HCT116 (cell line): ENCODE results near the gene TBX2. TPM values are rescaled to one million over a fixed set of nuclear protein-coding genes. Genes with fewer than 3 reads are reported as not detected.
A peak's percentile ranks its signal among the peaks of the same experiment; 100 is the strongest.

Experiments
- ATAC-seq: fragments of 200-7000 bp; cut with Tn5 transposase; 2 replicates; pipeline ENCODE4 v1.9.1; 2020; ENCODE audit warnings: mild to moderate bottlenecking, moderate library complexity
- BruUV-seq: library from RNA; stranded (reverse); fragments of 400-500 nt; replicated peaks from 2 replicates; lab custom pipeline; 2021; lab: Mats Ljungman, UMichigan
- CTCF ChIA-PET: fragments of 300-600 bp; sonication (Branson Sonifier 250); formaldehyde crosslinking; loops from one replicate; lab custom pipeline; 2021; ENCODE audit warnings: antibody characterized with exemption; lab: Charles Lee
- POLR2A ChIA-PET: fragments of 300-600, 350-600 bp; sonication (Branson Sonifier 250); formaldehyde crosslinking; loops from one replicate; lab custom pipeline; 2021; ENCODE audit warnings: antibody characterized with exemption; lab: Charles Lee
- RAD21 ChIA-PET, 2 experiments: fragments of 300-600 bp; sonication (Branson Sonifier 250); formaldehyde crosslinking; loops; one replicate each; lab custom pipeline; 2023; ENCODE audit warnings: low total read pairs in 2 of 2; ENCODE audit not compliant: uncharacterized antibody in 2 of 2, unreplicated experiment in 2 of 2, low non-redundant PET in 1 of 2; lab: Charles Lee
- DNase-seq: peaks from one replicate; pipeline ENCODE4 v3.0.0-alpha.2; 2010; ENCODE audit warnings: low read depth, low spot score
- H2AFZ ChIP-seq: fragments of 200-600 bp; shearing (Covaris generic), sonication (generic); 2 replicates; pipeline ENCODE4 v1.6.1; 2017; ENCODE audit warnings: low read depth, mixed run types, mixed read lengths, antibody characterized with exemption, low read length; ENCODE audit not compliant: poor library complexity, severe bottlenecking
- H3K27ac ChIP-seq: 2 replicates; pipeline ENCODE4 v1.5.1; 2012; ENCODE audit warnings: low read depth, low read length
- H3K27me3 ChIP-seq: fragments of 200-600 bp; sonication (generic); 2 replicates; pipeline ENCODE4 v1.6.1; 2016; ENCODE audit warnings: mixed run types, low read length, mixed read lengths; ENCODE audit not compliant: insufficient read depth
- H3K36me3 ChIP-seq, 2 experiments: fragments of 200-500 bp in 1 of 2; fragments of 200-600 bp in 1 of 2; sonication (Bioruptor generic) in 1 of 2; sonication (generic) in 1 of 2; 2 replicates each; pipeline versions ENCODE4 v1.5.1 to v1.6.1; 2014 to 2016; ENCODE audit warnings: low read length in 2 of 2, inconsistent platforms in 1 of 2, mixed read lengths in 1 of 2, mixed run types in 1 of 2; ENCODE audit not compliant: insufficient read depth in 2 of 2, control insufficient read depth in 1 of 2
- H3K4me1 ChIP-seq, 2 experiments: fragments of 200-600 bp in 1 of 2; sonication (generic) in 1 of 2; 2 replicates each; pipeline versions ENCODE4 v1.5.1 to v1.6.1; 2012 to 2017; ENCODE audit warnings: low read length in 2 of 2, inconsistent platforms in 1 of 2, mild to moderate bottlenecking in 1 of 2, mixed read lengths in 1 of 2, mixed run types in 1 of 2, moderate library complexity in 1 of 2; ENCODE audit not compliant: insufficient read depth in 2 of 2, control insufficient read depth in 1 of 2
- H3K4me2 ChIP-seq: fragments of 200-600 bp; sonication (generic); 2 replicates; pipeline ENCODE4 v1.6.1; 2017; ENCODE audit warnings: mixed run types, low read length, mixed read lengths
- H3K4me3 ChIP-seq, 2 experiments: fragments of 200-600 bp in 1 of 2; sonication (generic) in 1 of 2; replicated peaks in 1 of 2; 2 replicates each; pipeline ENCODE4 v1.5.1; 2011 to 2016; ENCODE audit warnings: low read length in 2 of 2, control low read depth in 1 of 2, low read depth in 1 of 2, mild to moderate bottlenecking in 1 of 2, mixed read lengths in 1 of 2, mixed run types in 1 of 2
- H3K79me2 ChIP-seq: fragments of 200-600 bp; sonication (generic); 2 replicates; pipeline ENCODE4 v1.6.1; 2017; ENCODE audit warnings: mild to moderate bottlenecking, mixed run types, low read length, moderate library complexity, mixed read lengths; ENCODE audit not compliant: insufficient read depth
- H3K9ac ChIP-seq: fragments of 200-600 bp; sonication (generic); 2 replicates; pipeline ENCODE4 v1.6.1; 2016; ENCODE audit warnings: low read length, mixed read lengths
- H3K9me2 ChIP-seq: fragments of 200-600 bp; sonication (generic), shearing (Covaris generic); 2 replicates; pipeline ENCODE4 v1.6.1; 2017; ENCODE audit warnings: mixed run types, mild to moderate bottlenecking, moderate library complexity; ENCODE audit not compliant: insufficient read depth
- H3K9me3 ChIP-seq, 2 experiments: fragments of 200-500 bp in 1 of 2; fragments of 200-600 bp in 1 of 2; sonication (Bioruptor generic) in 1 of 2; sonication (generic) in 1 of 2; 2 replicates each; pipeline ENCODE4 v1.6.1; 2014 to 2017; ENCODE audit warnings: low read length in 2 of 2, mixed read lengths in 2 of 2, inconsistent platforms in 1 of 2, low read depth in 1 of 2, mild to moderate bottlenecking in 1 of 2, mixed run types in 1 of 2, moderate library complexity in 1 of 2; ENCODE audit not compliant: control insufficient read depth in 1 of 2, insufficient read depth in 1 of 2
- H4K20me1 ChIP-seq: fragments of 200-600 bp; sonication (generic), shearing (Covaris generic); 2 replicates; pipeline ENCODE4 v1.6.1; 2017; ENCODE audit warnings: mixed run types, mild to moderate bottlenecking, moderate library complexity; ENCODE audit not compliant: insufficient read depth
- ATF3 ChIP-seq: IDR thresholded peaks from 2 replicates; pipeline ENCODE4 v1.6.1; 2012
- CBX3 ChIP-seq: IDR thresholded peaks from 2 replicates; pipeline ENCODE4 v1.6.1; 2012; ENCODE audit warnings: low read depth
- CTCF ChIP-seq, 3 experiments: fragments of 200-600 bp in 1 of 3; sonication (generic) in 1 of 3; IDR thresholded peaks in 2 of 3; conservative IDR thresholded peaks in 1 of 3; 2 replicates each; pipeline ENCODE4 v1.5.1; 2012 to 2017; ENCODE audit warnings: low read depth in 2 of 3, low read length in 2 of 3, antibody characterized with exemption in 1 of 3, borderline replicate concordance in 1 of 3, control low read depth in 1 of 3, mild to moderate bottlenecking in 1 of 3, mixed read lengths in 1 of 3, mixed run types in 1 of 3, moderate library complexity in 1 of 3; ENCODE audit not compliant: insufficient read depth in 1 of 3
- EGR1 ChIP-seq: IDR thresholded peaks from 2 replicates; pipeline ENCODE4 v1.6.1; 2012; ENCODE audit warnings: low read depth
- ELF1 ChIP-seq: IDR thresholded peaks from 2 replicates; pipeline ENCODE4 v1.6.1; 2012; ENCODE audit warnings: low read depth, borderline replicate concordance
- EZH2 ChIP-seq: fragments of 200-600 bp; sonication (generic); IDR thresholded peaks from 2 replicates; pipeline ENCODE4 v1.6.1; 2017; ENCODE audit warnings: antibody characterized with exemption, mixed run types
- EZH2phosphoT487 ChIP-seq: fragments of 200-600 bp; IDR thresholded peaks from 2 replicates; pipeline ENCODE4 v1.6.1; 2018; ENCODE audit warnings: antibody characterized with exemption, borderline replicate concordance
- FOSL1 ChIP-seq: IDR thresholded peaks from 2 replicates; pipeline ENCODE4 v1.6.1; 2012; ENCODE audit warnings: low read depth
- JUND ChIP-seq: IDR thresholded peaks from 2 replicates; pipeline ENCODE4 v1.6.1; 2012
- POLR2A ChIP-seq: IDR thresholded peaks from 2 replicates; pipeline ENCODE4 v1.7.0; 2011; ENCODE audit warnings: borderline replicate concordance; ENCODE audit not compliant: insufficient read depth, insufficient read length; ENCODE audit errors: extremely low read depth
- POLR2AphosphoS5 ChIP-seq: IDR thresholded peaks from 2 replicates; pipeline ENCODE4 v1.6.1; 2011; ENCODE audit warnings: mild to moderate bottlenecking, low read depth, low read length, moderate library complexity
- REST ChIP-seq: IDR thresholded peaks from 2 replicates; pipeline ENCODE4 v1.6.1; 2012; ENCODE audit warnings: low read depth
- SIN3A ChIP-seq: IDR thresholded peaks from 2 replicates; pipeline ENCODE4 v1.6.1; 2012; ENCODE audit warnings: low read depth
- SP1 ChIP-seq: IDR thresholded peaks from 2 replicates; pipeline ENCODE4 v1.6.1; 2012; ENCODE audit warnings: low read depth
- SRF ChIP-seq: IDR thresholded peaks from 2 replicates; pipeline ENCODE4 v1.6.1; 2012; ENCODE audit warnings: low read depth
- YY1 ChIP-seq: IDR thresholded peaks from 2 replicates; pipeline ENCODE4 v1.6.1; 2011; ENCODE audit warnings: low read length, low read depth, moderate library complexity, mild to moderate bottlenecking; ENCODE audit not compliant: insufficient replicate concordance; ENCODE audit errors: extremely low read depth
- ZBTB33 ChIP-seq: IDR thresholded peaks from 2 replicates; pipeline ENCODE4 v1.6.1; 2011; ENCODE audit warnings: mild to moderate bottlenecking, low read length, moderate library complexity; ENCODE audit not compliant: insufficient replicate concordance; ENCODE audit errors: extremely low read depth
- ZNF274 ChIP-seq: fragments of 200-500 bp; sonication (Bioruptor generic); IDR thresholded peaks from 2 replicates; pipeline ENCODE4 v1.6.1; 2014; ENCODE audit warnings: mild to moderate bottlenecking, low read depth, low read length, inconsistent platforms
- intact Hi-C: fragments of 100-400 bp; cut with micrococcal nuclease; formaldehyde crosslinking; loops from 2 replicates; pipeline ENCODE4 v1.10.0; 2022
- total RNA-seq: library from RNA; stranded (reverse); gene quantifications from one replicate; pipeline ENCODE4 v1.2.1, GENCODE V29; 2021; ENCODE audit not compliant: unreplicated experiment

TBX2 gene
- total RNA-seq, 1 experiment from 2014 or later, result 0.71 TPM

- Histone ChIP-seq H3K9ac (peak overlapping the region; percentile 9; the same call in 1 of the 2 replicates), H3K4me2 (peak overlapping the region; percentile 31), H3K4me3 (no peak overlapping the region), H3K36me3 (no peaks in the 10 kb centered on the region), H4K20me1 (no peaks in the 10 kb centered on the region), H3K27me3 (no peaks in the 10 kb centered on the region), H3K79me2 (no peaks in the 10 kb centered on the region), H3K9me2 (no peaks in the 10 kb centered on the region), H2AFZ (peak overlapping the region; percentile 37), H3K9me3 (peaks cover 0 to 6% of the 10 kb centered on the region in 2 experiments; a peak in 1 of 4 replicates), H3K4me1 (peaks cover 33 to 45% of the 10 kb centered on the region in 2 experiments), H3K27ac (peak overlapping the region; percentile 89)
- CTCF ChIA-PET, result interaction anchor here (1.1 to 2.7 kb wide), 7 partner anchors 15 to 682 kb away, joined by 3 to 17 read pairs (median 6); no protein-coding TSS in a partner anchor
- DNase-seq, result no peak
- intact Hi-C loops, result loop anchor here (2.0 kb wide), 2 partner anchors 67 to 123 kb away; no protein-coding TSS in a partner anchor
- RAD21 ChIA-PET, result interaction anchor here (1.0 to 1.2 kb wide), 2 partner anchors 16 to 68 kb away, joined by 3 read pairs; no protein-coding TSS in a partner anchor
- POLR2A ChIA-PET, result no interaction called here
- no TSS peak for BruUV-seq
- TF ChIP-seq CTCF (IDR thresholded peaks at IDR 0.05 in 2 of 3, conservative IDR thresholded peaks at IDR 0.05 in 1 of 3; ENCODE audit: borderline replicate concordance in 1 of 3, insufficient read depth in 1 of 3, low read depth in 2 of 3, low read length in 2 of 3) (no peak), EZH2phosphoT487 (no peak), EZH2 (no peak), CBX3 (no peak), ATF3 (no peak), JUND (no peak), SRF (no peak), ZBTB33 (no peak), EGR1 (no peak), SIN3A (no peak), POLR2AphosphoS5 (no peak), REST (no peak), FOSL1 (no peak), SP1 (no peak), POLR2A (no peak), ELF1 (no peak), ZNF274 (no peak), YY1 (no peak)
- ATAC-seq, result no peak
These were observed 27.9 kb downstream of the TBX2 start for GRCh38 chr17:61427567-61427966.
